GM21786 (cell line): ENCODE data around the gene SCAMP4.
A peak's percentile ranks its signal among the peaks of the same experiment; 100 is the strongest.

Source experiments
- ATAC-seq: cut with Tn5 transposase; IDR thresholded peaks from one replicate; pipeline ENCODE4 v1.9.1; 2021; ENCODE audit not compliant: unreplicated experiment

Gene SCAMP4

DNA sequence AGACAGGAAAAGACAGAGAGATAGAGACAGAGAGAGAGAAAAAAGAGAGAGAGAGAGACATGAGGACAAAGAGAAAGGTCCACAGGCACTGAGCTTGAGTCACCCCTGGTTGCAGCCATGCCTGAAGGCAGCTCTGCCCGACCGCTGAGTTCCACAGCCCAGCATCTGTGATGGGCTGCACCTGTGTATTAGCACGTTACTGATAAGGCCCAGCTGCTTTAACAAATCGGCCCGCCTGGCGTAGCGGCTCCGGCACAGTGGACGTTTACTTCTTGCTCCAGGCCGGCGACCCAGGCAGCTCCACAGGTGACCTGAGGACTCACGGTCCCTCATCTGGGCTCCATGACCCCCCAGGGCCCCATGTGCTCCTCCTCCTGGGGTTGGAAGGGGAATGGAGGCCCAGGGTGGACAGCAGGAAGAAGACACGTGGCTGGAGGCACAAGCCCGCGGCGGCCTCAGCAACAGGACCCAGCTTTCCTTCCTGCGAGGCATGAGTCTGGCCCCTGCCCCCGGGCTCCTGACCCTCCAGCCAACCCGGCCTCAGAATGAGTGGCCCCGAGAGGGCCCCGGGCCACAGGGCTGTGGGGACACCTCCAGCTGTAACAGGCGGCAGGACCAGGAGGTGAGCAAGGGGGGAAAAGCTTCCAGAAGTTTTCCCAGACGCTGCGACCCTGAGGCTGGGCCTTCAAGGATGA lies 31.9 kb downstream of the SCAMP4 start:
- no peak for ATAC-seq

DNA sequence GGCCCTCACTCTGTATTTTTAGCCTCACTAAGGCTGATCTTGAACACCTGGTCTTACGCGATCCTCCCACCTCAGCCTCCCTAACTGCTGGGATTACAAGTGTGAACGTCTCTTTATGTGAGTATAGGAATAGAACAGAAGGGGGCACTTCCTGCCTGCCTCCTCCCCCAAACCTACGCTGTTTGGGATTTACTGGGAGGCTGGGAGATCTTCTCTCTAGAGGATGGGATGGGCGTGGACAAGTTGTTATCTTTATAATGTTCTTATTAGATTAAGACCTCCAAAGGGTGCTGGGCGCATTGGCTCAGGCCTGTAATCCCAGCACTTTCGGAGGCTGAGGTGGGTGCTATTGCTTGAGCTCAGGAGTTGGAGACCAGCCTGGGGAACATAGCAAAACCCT lies 32.9 kb downstream of the SCAMP4 start:
- ATAC-seq = no peak

DNA sequence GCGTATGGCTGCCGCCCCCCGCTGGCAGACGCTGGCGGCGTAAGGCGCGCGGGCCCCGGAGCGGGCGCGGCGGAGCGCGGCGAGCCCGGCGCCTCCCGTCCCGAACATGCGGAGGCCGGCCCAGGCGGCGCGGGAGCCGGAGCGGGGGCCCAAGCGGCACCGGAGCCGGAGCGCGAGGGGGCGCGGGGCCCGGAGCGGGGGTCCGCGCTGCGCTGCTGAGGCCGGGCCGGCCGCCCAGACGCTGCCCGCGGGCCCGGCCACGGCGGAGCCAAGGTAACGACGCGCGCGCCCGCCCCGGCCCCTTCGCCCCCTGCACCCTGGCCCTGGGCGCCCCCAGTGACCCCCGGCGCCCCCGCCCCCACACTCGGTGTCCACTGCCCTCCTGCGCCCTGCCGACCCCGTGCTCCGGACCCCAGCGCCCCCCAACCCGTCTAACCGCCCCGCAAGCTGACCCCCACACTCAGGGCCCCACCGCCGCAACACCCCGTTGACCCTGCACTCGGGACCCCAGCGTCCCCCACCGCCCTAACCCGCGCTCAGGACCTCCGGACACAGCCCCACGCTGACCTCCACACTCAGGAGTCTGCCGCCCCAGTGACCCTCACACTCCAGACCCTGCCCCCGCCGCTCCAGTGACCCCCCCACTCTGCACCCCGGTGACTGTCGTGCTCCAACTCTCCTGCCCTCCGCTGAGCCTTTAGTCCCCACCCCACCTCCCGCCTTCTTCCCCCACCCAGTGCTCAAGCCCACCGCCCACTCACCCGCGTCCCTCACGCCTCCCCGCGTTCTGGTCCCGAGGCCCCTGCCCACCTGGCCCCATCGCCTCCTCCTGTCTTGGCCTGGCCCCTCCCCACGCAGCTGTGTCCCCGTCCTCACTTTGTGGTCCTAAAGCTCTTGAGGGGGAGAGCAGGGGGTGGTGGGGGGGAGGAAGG lies 36.2 kb downstream of the SCAMP4 start, which contains the start of gene CSNK1G2:
Gene CSNK1G2, plus strand, starts transcription at position 27 of the 932 bp plus-strand sequence. CDS start 28,601 bp downstream, outside the sequence.
- peak; percentile 43 for ATAC-seq

DNA sequence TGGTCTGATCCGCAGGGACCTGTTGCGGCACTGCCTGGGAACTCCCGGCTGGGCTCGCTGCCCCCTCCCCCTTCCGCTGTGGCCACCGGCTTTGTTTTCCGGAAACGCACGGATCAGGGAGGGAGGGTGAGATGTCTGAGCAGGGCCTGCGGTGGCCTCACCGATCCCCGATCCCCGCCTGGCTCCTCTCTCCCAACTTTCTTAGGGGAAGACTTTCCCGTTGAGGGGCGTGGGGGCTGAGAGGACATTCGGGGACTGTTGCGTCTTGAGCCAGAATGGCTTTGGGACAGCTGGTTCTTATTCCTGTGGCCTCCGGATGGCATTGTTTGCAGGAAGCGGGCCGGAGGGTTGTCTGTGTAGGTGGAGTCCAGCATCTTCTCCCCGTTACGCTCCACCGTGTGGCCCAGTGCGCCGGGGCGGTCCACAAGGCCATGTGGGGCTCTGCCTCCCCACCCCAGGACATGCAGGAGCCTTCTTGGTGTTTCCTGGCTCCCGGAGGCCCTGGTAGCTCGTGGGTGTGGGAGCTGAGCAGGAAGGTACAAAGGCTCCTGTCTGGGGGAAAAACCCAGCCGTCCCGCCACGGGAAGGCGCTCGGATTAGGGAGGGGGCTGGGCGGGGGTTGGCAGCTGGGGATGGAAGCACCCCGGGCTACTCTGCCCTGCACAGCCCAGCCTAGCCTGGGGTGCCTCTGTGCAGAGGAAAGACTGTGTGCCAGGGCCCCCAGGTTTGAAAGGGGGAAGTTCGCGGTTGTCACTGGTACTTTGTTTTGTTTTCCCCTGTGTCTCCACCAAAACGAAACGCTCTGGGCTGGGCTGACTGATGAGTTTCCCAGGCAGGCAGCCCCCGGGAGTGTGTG lies 37.1 kb downstream of the SCAMP4 start:
- no peak for ATAC-seq

DNA sequence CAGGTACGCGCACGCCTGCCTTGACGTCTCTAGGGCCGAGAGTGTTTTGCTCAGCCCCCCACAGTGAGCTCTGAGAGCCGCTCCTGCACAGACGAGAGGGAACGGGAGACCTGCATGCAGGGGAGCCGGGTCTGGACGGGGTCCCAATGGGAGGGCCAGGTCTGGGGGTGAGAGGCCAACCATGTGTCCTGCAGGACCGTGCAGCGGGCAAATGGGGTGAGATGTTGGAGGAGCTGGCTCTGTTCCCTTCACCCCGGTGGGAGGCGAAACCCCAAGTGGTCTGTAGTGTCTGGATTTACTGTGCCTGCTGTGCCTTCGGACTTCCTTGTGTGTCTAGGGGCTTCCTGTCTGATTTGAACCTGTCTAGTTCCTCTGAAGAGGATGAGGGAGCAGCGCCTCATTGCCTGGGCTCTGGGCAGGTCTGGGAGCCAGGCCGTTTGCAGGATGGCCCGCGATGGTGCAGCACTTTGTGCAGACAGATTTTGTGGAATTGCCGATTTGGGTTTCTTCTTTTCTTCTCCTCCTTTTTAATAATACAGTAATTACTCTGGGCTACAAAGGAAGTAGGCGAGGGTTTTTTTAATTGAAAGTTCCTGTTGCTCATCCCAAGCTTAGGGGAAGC lies 37.8 kb downstream of the SCAMP4 start:
- ATAC-seq = no peak

DNA sequence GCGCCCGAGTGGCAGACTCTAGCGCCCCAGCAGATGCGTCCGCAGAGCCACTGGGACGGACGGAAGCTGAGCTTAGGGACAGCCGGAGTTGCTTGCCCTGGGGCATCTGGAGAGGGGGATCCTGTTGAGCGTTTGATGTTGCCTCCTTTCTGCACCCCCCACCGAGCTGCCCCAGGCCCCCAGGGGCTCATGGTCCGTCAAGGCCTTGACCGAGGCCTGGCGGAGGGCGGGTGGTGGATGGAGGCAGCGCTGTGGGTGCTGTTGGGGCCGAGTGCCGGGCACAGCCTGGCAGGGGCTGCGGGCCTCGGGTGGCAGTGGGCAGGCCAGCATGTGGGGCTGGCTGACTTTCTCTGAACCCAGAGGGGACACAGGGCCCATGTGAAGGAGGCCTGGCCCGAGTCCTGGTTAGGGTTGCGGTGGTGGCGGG lies 38.5 kb downstream of the SCAMP4 start:
- ATAC-seq = no peak

DNA sequence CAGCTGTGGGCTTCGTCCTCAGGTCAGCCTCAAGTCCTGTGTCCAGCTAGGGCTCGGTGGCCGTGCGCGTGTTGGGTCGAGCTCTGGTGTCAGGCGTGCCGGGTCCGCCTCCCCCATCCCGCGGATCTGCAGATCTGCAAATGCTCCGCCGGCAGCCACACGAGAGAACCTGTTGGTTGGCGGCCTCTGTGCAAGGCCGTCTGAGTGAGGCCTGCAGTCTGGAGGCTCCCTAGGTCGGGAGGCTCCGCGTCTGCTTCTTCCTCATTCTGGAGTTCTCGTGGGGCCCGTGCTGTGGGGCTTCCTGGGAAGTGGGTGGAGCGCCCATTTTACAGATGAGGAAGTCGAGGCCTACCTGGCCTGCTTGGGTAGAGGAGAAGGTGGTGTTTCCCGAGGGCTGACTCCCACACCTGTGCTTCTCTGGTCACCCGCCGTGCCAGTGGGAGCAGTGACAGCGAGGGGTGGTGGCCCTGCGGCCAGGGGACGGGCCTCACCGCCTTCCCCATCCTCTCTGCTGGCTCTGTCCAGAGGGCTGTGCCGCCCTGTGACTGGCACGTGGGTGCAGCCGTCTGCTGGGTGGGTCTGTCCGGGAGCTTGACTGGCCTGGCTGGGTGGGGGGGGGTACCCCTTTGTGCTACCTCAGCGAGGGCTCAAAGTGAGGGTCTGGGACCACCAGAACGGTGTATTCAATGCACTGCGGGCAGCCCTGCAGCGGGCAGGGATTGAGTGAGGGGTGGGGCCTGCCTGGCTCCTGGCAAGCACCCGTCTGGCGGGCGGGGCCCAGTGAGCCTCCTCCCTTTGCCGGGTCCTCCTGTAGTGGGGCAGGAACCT lies 39.1 kb downstream of the SCAMP4 start:
- ATAC-seq = no peak

DNA sequence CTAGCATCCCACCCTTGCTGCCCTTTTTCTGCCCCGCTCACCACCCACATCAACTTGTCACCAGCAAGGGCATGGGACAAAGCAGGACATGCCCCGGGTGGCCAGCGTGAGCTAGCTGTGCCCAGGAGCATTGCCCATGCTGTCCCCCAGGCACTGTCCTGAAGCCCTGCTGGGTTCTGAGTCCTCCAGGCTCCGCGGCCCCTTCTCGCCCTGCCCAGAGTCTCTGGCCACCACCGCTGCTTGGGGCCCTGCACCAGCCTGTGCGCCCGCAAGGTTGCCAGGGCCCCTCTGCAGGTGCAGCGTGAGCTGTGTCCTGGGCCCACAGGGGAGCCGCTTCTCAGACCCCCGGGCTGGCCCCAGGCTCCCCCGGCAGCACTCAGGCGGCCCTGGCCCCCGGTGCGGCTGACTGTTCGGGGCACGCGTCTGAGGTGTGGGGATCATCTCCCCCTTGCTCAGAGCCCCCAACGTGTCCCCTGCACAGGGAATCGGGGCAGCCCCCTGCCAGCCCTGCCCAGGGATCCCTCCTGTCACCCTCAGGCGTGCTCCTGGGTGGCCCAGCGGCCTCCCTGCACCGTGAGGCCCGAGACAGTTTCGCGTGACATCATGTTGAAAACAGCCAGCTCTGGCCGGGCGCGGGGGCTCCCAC lies 39.8 kb downstream of the SCAMP4 start:
- ATAC-seq = no peak

DNA sequence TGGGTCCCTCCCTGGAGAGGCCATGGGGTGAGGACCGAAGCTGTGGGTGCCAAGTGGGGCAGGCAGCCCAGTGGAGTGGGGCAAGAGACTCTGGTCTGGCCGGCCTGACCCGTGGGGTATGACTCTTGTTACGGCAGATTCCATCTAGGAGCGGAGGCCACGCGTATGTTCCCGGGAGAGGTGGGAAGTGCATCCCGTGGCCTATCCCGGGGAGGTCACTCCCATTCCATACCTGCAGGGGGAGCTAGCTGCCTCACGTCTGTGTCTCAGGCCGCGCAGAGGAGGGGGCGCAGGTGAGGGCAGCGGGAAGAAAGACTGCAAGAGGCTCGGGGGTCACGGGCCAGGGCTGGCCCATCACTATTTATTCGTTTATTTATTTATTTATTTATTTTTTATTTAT lies 40.7 kb downstream of the SCAMP4 start:
- ATAC-seq = no peak

DNA sequence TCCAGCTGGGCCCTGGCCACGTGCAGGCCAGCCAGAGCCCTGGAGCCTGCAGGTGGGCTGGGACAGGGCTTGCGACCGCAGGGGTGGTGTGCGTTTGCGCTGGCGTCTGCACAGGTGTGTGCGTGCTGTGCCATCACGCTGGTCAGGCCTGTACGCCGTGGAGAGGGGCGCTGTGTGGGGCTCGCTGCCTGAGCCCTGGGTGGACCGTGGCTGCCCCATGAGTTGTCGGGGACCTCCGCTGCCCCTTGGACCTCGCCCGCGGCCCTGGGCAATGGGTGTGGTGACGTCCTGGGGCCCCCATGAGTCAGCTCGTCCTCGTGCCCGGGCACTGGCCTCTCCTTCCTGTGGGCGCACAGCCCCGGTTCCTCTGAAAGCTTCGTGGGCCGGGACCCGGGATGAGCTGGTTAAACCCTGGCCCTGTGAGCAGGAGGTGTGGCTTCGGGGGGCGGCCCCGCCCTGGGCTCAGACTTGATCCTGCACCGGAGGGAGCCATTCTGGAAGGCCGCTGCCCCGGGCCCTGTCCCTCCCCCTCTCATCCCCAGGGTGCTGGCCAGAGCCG lies 42.5 kb downstream of the SCAMP4 start:
- ATAC-seq = no peak

DNA sequence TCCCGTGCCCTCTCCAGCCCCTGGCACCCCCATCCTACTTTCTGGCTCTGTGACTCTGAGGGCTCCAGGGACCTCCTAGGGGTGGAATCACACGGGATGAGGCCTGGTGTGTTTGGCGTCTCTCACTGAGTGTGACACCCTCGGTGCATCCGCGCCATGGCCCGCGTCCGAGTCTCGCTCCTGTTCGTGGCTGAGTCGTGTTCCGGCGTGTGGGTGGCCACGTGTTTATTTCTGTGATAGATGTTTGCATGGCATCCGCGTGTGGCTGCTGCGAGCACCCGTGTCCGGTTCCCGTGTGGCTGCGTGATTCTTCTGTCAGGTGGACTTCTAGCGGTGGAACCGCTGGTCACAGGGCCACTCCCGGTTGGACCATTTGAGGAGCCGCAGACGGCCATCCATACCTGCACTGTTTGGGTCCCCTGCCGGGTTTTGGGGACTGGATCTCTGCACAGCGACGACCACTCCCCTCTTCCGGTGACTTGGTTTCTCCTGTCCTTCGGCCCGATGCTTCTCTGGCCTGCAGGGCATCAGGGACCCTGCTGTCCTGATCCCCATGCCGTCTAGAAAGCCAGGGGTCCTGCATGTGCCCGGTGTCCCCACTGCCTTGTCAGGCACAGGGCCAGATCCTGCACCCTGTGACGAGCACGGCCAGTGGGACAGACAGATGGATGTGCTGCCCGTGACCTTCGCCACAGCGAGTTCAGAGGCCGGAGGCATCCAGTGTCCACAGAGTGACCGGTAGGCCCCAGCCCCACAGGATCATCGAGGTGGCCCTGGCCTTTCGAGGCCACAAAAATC lies 44.3 kb downstream of the SCAMP4 start:
- no peak for ATAC-seq

DNA sequence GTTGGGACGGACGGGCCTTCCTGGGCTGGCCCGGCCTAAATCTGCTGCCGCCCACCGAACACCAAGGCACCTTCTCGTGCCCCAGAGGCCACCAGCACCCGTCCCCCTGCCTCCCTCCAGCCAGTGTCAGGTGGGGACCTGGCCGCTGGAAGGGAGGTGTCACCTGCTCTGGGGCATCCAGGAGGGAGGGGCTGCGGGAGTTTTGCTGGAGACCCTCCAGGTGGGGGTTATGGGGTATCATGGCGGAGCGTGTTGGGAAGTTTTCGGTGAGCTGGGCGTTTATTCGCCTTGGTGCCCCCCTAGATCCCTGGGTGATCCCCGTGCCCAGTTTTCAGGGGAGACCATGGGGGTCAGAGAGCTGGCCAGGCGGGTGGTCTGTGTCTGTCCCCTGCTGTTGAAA lies 45.4 kb downstream of the SCAMP4 start:
- ATAC-seq = no peak

DNA sequence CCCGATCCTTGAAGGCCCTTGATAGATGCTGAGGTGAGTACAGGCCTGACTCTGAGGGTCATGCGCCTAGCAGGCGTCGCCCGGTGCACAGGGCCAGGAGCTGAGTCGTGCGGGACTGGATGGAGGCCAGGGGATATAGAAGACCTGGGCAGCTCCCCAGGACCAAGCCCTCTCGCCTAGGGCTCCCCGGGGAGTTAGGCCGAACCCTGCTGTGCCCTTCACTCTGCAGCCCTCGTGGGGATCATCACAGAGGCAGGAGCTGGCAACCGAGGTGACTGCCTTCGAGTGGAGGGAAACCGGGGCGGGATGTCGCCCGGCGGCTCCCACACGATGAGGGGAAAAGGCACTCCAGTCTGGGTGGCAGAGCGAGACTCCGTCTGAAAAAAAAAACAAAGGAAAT lies 47.4 kb downstream of the SCAMP4 start:
- ATAC-seq = no peak

DNA sequence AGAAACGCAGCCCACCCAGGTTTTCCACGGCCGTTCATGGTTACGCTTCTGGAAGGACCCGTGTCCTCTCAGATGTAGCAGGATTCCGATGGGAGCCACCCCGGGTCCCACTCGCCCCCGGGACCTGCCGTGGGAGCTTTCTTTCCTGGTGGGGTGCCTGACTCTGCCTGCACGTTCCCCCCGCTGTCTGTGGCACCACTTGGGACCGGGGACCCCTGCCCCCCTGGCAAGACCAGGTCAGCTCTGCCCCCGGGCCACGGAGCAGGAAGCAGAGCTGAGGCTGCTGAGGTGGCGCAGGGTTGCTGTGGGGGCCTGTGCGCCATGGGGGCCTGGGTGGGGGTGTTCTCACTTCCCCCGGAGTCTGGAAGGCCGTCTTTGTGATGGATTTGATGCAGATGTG lies 47.8 kb downstream of the SCAMP4 start:
- no peak for ATAC-seq

DNA sequence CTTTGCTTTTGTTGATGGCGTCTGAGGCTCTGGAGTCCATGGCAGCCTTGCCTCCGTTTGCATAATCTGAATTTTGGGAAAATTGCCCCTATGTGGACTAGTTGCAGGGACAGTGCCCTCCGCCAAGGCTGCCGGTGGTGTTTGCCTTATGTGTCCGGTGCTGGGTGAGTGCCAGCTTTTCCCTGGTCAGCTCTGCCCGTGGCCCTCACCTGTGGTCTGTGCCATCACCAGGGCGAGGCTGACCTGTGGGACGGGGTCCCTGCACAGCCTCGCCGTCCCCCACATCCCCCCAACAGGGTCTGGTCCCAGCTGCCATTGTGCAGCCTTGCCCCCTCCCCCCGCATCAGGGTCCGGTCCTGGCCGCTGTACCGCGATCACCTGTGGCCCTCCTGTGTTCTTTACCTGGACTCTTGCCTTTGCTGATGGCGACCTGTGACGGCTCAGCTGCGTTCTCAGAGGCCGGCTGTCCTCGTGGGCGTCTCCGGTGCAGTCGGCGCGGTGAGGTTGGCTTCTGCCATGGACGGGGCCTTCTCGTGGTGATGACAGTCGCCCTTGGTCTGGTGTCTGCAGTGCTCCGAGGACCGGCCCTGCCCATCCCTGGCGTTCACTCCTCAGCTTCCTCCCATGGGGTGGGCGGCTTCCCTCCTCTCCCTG lies 48.4 kb downstream of the SCAMP4 start:
- no peak for ATAC-seq

DNA sequence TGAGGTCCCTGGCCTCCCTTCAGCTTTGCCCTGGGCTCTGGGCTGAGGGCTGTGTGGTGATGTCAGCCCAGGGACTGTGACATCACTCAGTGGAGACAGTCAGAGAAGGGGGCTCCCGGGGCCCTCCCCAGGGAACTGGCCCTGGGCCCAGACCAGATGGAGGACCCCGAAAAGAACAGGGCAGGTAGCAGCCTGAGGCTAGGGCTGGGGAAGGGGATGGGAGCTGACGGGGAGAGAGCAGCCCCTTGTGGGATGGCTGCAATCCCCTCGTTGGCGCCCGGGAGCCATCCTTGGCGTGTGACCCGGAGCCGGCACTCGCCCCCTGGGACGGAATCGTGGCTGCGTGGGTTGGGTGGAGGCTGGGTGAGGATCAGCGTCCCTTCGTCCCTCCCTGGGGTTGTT lies 49.3 kb downstream of the SCAMP4 start:
- no peak for ATAC-seq

DNA sequence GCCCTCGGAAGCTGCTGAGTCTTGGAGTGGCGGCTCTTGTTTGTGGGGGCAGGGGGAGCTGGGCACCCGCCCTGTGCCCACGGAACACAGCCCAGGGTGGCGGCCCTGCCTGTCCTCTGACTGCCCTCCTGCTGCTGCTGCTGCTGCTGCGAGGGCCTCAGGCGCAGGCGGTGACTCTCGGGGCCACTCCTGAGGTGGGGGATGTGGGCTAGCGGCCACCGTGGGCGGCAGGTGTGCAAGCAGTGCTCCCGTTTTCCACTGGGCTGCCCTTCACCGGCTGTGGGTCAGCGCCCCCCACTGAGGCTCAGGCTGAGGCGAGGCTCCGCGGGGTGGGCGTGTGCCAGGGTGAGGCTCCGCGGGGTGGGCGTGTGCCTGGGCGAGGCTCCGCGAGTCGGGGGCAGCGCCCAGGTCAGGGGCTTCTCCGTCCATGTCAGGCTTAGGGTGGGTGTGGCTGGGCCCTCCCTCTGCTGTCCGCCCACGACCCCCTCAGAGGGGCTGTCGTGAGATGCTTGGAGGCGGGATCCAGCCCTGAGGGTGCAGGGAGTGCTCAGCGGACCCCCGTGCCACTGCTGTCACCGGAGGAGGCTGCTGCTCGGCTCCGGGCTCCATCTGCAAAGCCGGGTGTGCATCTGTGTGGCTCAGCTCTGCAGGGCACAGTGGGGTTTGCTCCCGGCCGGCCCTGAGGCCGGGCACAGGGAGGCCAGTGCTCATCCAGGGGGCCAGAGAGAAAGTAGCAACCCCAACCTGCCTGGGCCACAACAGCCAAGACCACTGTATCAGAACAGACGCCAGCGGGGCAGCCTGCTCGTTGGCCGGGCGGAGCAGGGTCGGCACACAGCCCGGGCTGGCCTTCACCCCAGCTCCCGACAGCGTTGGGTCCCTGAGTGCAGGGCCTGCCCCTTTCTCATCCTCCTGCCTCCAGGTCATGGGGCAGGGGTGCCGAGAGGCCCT lies 50.2 kb downstream of the SCAMP4 start:
- no peak for ATAC-seq
